Right lung (tissue), 5 donors: ENCODE data around the gene CLK2. TPM values are rescaled to one million over a fixed set of nuclear protein-coding genes. Genes with fewer than 3 reads are reported as not detected.

ENCODE experiments used
- polyA plus RNA-seq, 5 donors: library from polyadenylated mRNA; unstranded; fragments of 120-200 nt; gene quantifications; one replicate each; pipeline versions ENCODE4 v1.2.1 to v1.2.3, GENCODE V29; 2013; ENCODE audit warnings: inconsistent platforms in 1 of 5, low replicate concordance in 1 of 5; ENCODE audit not compliant: insufficient read length in 5 of 5, insufficient read depth in 1 of 5

The CLK2 gene
- polyA plus RNA-seq, 5 donors, result 73.3 to 82.3 (median 80.1) TPM

Other genes starting within 250 kb of the CLK2 start
- 1 to 10 TPM; 1.6 to 2.7 (median 2.4) TPM for gene DCST2, start 239.7 kb downstream of the CLK2 start, polyA plus RNA-seq
- under 1 TPM; 0.34 to 0.69 (median 0.53) TPM for gene DCST1, start 239.7 kb downstream of the CLK2 start, polyA plus RNA-seq
- gene ADAM15, start 222.2 kb downstream of the CLK2 start, polyA plus RNA-seq, result 100 to 1,000 TPM in 1 of 5 donors, 10 to 100 TPM in 4; 50.0 to 103 (median 64.8) TPM
- gene EFNA4, start 209.8 kb downstream of the CLK2 start, polyA plus RNA-seq, result 10 to 100 TPM; 16.0 to 25.3 (median 23.3) TPM
- gene EFNA3, start 194.7 kb downstream of the CLK2 start, polyA plus RNA-seq, result 1 to 10 TPM; 2.9 to 5.6 (median 4.3) TPM
- 100 to 1,000 TPM in 2 of 5 donors, 10 to 100 TPM in 3; 94.5 to 116 (median 96.8) TPM for gene EFNA1, start 145.6 kb downstream of the CLK2 start, polyA plus RNA-seq
- 10 to 100 TPM; 32.7 to 41.6 (median 37.3) TPM for gene SLC50A1, start 137.7 kb downstream of the CLK2 start, polyA plus RNA-seq
- gene DPM3, start 133.0 kb downstream of the CLK2 start, polyA plus RNA-seq, result 10 to 100 TPM; 19.1 to 37.1 (median 26.6) TPM
- 100 to 1,000 TPM; 103 to 120 (median 117) TPM for gene KRTCAP2, start 100.2 kb downstream of the CLK2 start, polyA plus RNA-seq
- 1 to 10 TPM; 2.9 to 5.6 (median 4.3) TPM for gene TRIM46, start 99.7 kb downstream of the CLK2 start, polyA plus RNA-seq
- gene THBS3, start 65.6 kb downstream of the CLK2 start, polyA plus RNA-seq, result 10 to 100 TPM; 37.5 to 47.0 (median 42.8) TPM
- gene MTX1, start 64.8 kb downstream of the CLK2 start, polyA plus RNA-seq, result 10 to 100 TPM; 27.8 to 38.3 (median 32.0) TPM
- 10 to 100 TPM; 14.9 to 27.0 (median 21.7) TPM for gene ENTREP3, start 18.0 kb downstream of the CLK2 start, polyA plus RNA-seq
- gene SCAMP3, start 11.1 kb downstream of the CLK2 start, polyA plus RNA-seq, result 10 to 100 TPM; 42.8 to 65.5 (median 56.5) TPM
- 1 to 10 TPM; 8.2 to 10.0 (median 9.4) TPM for gene HCN3, start 4.0 kb upstream of the CLK2 start, polyA plus RNA-seq
- under 1 TPM in 2 of 5 donors, not detected in 3; 0.09 to 0.46 TPM for gene PKLR, start 27.9 kb upstream of the CLK2 start, polyA plus RNA-seq
- 100 to 1,000 TPM; 165 to 208 (median 178) TPM for gene FDPS, start 35.4 kb upstream of the CLK2 start, polyA plus RNA-seq
- gene RUSC1, start 47.4 kb upstream of the CLK2 start, polyA plus RNA-seq, result 10 to 100 TPM; 26.2 to 51.9 (median 36.4) TPM